Germinal center (tissue), 1 donor: ENCODE results near the gene SLC38A2.

ENCODE experiments used
- DNase-seq: peaks from one replicate; pipeline ENCODE4 v3.0.0; 2012; ENCODE audit warnings: mixed read lengths, low spot score

Gene SLC38A2

GRCh38 chr12:46391630-46392029, 19.1 kb upstream of the SLC38A2 start:
- no peak for DNase-seq

- DNase-seq: no peak
These were observed 18.3 kb upstream of the SLC38A2 start for GRCh38 chr12:46390881-46391280.

- DNase-seq: no peak
These were observed 17.7 kb upstream of the SLC38A2 start for GRCh38 chr12:46390304-46390703.

- no peak for DNase-seq
These were observed 16.6 kb upstream of the SLC38A2 start for GRCh38 chr12:46389031-46389616.

- peak; percentile 32 for DNase-seq
These were observed 16.0 kb upstream of the SLC38A2 start for GRCh38 chr12:46388427-46389021.

GRCh38 chr12:46387670-46388069, 15.1 kb upstream of the SLC38A2 start:
- DNase-seq: no peak

- peak; percentile 39 for DNase-seq
These were observed 14.5 kb upstream of the SLC38A2 start for GRCh38 chr12:46386877-46387629.

GRCh38 chr12:46386360-46386867, 13.8 kb upstream of the SLC38A2 start:
- no peak for DNase-seq

- no peak for DNase-seq
These were observed 12.9 kb upstream of the SLC38A2 start for GRCh38 chr12:46385438-46385837.

GRCh38 chr12:46384451-46385309, 12.1 kb upstream of the SLC38A2 start:
- no peak for DNase-seq

- DNase-seq: peak; percentile 11
These were observed 11.3 kb upstream of the SLC38A2 start for GRCh38 chr12:46383654-46384450.

- DNase-seq: peak; percentile 75
These were observed 10.5 kb upstream of the SLC38A2 start for GRCh38 chr12:46382964-46383653.

GRCh38 chr12:46382408-46382963, 9.9 kb upstream of the SLC38A2 start:
- DNase-seq: no peak

- DNase-seq: no peak
These were observed 8.3 kb upstream of the SLC38A2 start for GRCh38 chr12:46380881-46381280.

- DNase-seq: no peak
These were observed 7.6 kb upstream of the SLC38A2 start for GRCh38 chr12:46380022-46380796.

- no peak for DNase-seq
These were observed 6.8 kb upstream of the SLC38A2 start for GRCh38 chr12:46379352-46379751.

GRCh38 chr12:46378530-46378929, 6.0 kb upstream of the SLC38A2 start:
- DNase-seq: no peak

GRCh38 chr12:46377678-46378077, 5.1 kb upstream of the SLC38A2 start:
- DNase-seq: no peak

- no peak for DNase-seq
These were observed 4.0 kb upstream of the SLC38A2 start for GRCh38 chr12:46376579-46376978.

GRCh38 chr12:46374711-46375110, 2.1 kb upstream of the SLC38A2 start:
- no peak for DNase-seq
